Measurements from ENCODE around the gene LRRC1. TPM values are rescaled to one million over a fixed set of nuclear protein-coding genes. Genes with fewer than 3 reads are reported as not detected.
A peak's percentile ranks its signal among the peaks of the same experiment; 100 is the strongest.

LRRC1 gene
- total RNA-seq, 1 experiment from 2014 or later, result 18.4 TPM

DNA sequence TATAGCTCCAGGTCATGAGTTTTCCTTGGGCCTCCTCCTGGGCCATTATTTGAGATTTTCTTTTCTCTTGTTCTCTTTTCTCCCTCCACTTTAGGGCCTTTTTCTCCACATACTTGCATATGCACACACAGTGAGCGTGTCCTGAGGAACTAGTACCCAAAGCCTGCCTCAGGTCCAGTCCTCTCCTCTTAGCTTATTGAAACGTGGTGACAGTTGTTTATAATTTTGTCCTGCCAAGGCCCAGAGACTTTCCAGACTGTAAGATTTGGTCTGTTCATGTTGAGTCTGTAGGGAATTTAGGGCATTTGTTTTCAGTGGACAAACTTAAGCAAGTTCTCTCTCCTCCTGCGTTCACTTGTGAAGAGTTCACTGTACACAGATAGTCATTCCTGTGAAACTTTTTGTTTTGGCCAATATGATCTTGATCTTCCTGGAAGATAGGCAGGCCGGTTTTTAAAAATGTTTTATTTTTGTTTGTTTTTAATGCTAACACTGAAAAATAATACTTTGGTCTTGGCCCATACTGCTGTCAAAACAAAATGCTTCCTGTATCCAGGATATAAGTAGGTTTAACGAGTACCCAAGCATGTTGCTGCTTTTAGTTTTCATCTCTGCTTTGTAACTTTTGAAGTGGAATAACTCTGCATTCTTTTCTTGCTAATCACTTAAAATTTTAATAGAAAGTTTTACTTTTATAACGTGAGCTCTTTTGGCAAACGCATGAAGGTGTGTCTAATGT is 20.7 kb downstream of the LRRC1 start:
- peak; percentile 63 for DNase-seq (ENCODE audit: low read depth)

DNA sequence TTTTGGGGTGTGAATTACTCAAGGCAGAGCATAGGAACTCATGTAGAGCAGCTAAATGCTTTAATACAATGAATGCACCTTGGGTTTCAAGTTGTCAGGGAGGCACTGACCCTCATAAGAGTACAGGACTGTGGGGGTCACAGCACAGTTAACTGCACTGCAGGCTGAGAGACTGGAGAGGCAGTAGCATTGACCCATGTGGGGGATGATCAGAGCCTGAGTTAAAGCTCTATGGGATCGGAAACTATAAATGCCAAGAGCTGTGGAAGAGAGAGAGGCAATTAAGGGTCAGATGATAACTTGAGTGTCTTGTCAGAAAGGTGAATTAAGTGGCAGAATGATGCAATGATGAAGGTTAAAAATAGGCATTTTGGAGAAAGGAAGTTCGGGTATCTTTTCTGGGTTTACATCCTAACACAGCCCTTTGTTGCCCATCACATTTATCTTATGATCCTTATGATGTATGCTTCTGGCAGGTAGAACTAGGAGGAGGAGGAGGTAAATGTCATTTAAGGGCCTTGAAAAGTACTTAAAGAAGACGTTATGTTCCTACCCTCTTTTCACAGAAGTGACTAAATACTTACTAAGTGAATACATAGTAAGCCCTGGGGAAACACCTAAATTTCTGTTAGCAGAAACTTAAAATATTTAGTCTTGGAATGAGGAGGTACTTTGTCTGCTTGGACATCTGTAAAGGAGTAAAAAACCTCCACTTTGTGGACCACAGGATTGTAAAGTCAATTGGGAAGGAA is 24.2 kb downstream of the LRRC1 start:
- no peak for DNase-seq (ENCODE audit: low read depth)

DNA sequence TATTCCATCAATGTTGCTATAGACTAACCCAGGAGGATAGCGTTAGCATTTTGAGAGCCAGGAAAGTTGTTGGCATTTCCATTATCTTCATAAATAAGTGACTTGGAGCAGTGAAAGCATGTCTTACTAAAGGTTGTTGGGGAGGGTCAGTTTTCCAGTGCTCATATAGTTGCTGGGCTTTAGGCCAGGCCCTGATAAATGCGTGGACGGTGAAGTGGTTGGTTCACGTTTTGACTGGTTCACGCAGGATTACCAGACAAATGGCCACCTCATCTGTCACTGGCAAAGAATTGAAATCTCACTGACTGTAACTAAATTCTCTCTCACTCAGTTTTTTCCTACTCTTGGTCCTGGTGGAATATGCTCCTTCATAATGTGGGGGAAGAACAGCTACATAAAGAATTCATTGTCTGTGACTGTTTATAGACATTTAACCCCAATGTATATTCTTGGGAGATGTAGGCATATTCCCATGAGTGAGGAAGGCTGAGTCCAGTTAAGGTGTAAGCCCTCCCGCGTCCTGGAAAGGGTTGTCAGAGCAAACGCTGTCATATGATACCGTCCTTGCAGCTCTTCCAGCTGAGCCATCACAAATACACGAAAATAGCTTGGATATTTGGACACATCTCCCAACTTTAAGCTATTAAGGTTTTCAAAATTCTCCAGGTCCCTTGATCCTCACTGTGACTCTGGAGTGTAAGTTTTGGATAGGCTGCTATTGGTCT is 27.8 kb downstream of the LRRC1 start:
- DNase-seq (ENCODE audit: low read depth), result no peak

DNA sequence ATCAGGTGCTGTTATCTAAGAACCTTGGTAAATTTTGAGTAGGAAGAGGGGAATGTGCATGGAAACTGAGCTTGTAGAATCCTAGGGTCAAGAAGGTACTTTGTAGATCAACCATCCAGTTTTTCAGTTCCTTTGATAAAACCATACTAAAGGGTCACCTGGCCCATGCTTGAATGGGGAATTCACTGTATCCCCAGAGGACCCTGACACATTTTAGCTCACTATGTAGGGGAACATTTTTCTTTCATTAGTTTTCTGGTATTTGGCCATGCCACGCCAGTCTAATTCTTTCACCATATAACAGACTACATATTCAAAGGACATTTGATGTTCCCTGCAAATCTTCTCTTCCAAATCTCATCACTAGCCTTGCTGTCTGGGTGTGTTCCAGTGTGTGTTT is 29.9 kb downstream of the LRRC1 start:
- DNase-seq (ENCODE audit: low read depth), result no peak

DNA sequence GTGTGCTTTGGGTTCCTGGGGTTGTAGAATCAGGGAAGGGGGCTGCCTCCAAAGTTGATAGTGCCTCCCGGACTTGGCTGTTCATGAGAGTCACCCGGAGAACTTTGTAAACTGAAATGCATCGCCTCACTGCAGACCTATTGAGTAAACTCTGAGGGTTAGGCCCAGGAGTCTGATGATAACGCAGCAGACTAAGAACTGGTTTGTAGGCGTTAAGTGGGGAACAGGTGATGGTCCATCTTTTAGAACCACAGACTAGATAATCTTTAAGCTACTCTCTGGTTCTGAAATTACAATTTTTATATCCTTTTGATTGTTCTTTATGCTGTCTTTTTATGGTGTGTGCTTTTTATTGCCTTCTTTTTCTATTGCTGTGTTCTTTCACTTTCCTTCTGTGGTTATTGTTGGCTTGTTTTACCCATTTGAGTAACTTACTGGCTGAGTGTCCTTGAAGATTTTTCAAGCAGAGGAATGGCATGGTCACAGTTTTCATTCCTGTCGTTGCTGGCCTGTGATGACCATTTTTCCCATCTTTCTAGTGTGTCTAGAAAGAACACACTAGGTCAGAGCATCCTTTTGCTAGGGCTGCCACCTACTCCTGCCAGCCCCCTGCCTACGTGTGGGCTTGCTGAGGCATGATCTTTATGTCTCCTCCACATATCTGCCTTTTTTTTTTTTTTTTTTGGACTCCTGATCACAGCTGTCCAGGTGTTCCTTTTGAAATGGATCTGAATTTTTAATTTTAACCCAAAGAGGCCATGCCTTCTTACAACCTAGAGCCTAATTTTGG is 30.9 kb downstream of the LRRC1 start:
- DNase-seq (ENCODE audit: low read depth), result no peak

DNA sequence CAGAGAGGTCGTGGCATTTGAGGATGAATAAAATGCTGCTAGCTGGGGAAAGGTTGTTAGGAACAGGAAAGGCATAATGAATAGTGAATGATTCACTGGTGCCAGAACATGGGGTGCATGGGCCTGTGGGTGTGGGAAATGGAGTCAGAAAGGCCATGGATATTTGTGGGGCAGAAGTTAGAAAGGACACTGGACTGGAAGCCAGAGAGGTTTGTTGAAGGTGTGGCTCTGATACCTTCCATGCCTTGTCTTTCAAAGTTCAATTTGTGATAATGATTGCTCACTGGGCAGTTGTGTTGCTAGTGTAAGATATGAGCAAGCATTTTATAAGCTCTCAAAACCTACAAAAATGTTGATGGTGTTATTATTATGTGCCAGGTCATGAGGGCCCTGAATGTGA is 32.7 kb downstream of the LRRC1 start:
- DNase-seq (ENCODE audit: low read depth), result peak; percentile 46

DNA sequence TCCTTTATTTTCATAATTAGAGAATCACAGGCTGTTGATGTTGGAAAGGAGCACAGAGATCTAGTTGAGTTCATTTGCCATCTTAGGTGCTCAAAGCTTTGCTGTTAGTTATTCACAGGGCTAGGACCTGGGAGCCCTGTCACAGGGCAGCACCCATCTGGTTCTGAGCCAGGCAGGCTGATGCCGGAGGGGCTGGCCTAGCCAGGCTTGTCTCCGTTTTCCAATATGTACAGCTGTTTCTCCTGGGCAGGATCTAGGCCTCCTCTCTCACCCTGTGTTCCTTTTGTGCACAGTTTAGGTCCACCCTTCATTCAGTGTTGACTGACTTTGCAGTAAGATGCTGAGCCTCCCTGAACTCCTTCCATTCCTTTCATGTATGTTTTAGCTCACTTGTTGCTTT is 33.4 kb downstream of the LRRC1 start:
- no peak for DNase-seq (ENCODE audit: low read depth)

DNA sequence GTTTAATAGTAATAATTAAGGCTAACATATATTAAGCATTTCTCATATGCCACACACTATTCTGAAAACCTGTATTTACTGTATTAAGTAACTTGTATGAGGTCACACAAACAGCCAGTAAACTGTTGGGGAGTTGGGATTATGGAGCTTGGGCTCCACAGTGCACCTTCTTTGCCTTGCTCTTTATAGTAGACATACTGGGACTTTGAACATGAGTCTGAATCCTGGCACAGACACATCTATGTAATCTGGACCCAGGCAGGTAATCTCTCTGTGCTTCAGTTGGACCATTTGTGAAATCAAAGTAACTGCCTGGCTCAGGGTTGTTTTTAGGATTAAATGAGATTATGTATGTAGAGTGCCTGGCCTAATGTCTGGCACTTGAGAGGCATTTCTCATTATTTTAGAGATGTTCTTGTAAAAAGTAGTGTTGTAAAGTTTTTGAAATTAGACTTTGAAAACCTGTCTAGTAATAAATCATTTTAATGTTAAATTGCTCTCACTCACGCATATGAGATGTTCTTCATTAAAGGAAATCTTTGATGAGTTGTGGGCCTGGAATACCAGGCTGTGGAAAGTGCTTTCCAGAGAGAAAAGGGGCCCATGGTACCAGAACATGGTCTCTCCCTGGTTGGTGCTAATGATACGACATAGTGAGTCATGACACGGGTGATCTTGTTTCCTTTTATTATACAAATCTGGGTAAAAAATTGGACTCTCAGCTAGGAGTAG is 34.3 kb downstream of the LRRC1 start:
- DNase-seq (ENCODE audit: low read depth), result peak; percentile 57

DNA sequence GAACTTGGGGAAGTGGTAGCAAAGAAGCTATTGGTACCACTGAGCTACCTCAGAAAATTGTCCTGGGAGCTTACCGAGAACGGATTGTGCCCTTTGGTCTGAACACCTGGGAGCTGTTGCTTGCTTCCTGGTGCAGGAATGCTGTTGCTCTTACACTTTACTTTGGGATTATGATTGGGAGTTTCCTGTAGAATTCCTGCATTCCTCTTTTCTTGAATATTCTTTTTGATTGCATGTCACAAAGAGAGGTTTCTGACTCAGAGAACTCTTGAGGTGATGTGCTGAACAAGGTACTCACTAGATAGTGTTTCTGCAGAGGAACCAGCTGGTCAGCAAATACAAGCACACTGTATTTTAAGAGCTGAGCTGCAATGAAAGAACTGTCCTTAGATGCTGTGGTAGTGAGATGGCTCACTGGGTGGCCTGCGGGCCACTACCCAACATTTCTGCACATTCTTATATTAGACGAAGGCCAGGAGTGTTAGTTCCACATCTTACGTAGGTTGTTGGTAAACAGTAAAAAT is 35.0 kb downstream of the LRRC1 start:
- DNase-seq (ENCODE audit: low read depth), result peak; percentile 25

DNA sequence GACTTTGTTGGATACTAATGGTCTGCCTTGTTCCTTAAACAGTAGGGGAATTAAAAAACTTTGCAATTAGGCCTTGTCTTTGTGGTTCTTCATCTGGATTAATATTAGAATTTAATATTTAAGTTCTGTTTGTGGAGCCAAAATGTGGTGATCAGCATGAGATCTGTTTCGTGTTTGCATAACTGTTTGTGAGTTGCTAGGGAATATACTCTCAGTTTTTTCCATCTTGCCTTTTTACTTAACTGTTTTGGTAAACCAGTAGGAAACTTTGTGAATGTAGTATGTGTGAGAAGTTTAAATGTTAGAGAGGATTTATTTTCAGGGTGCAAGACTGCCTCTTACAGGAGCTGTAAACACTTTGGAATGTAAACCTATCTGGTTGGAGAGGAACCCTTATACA is 35.6 kb downstream of the LRRC1 start:
- peak; percentile 36 for DNase-seq (ENCODE audit: low read depth)

DNA sequence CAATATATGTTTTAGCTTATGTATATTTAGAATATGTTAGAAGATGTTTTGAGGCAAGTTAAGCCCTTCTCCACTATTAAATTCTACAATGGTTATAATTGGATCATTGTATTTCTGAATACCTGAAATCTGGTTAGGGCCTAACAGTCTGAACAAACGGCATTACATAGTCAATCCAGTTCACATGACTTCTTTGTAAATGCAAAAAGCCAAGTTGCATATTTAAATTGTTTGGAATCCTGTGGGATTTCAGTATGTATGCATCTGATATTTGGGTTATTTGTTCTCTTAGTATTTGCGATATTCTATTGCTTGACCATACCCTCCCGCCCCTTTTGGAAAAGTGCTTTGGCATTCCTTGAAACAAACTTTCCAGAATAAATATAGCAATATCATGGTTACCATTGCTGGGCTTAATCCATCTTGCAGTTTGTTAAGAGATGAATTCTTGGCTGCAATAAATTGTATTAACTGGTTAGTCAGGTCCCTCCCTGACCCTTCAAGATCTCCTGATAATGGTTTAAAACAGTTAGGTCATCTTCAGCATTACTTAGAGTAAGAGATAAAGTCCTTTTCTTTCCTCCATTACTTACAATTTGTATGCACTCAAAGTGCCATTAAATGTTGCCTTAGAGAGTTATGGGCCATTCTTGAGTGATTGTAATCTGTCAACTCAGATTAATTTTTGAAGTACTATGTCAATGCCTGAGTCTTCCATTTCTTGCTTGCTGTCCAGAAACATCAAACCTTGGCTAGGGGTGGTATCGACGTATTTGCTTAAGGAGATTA is 36.5 kb downstream of the LRRC1 start:
- DNase-seq (ENCODE audit: low read depth), result peak; percentile 28

DNA sequence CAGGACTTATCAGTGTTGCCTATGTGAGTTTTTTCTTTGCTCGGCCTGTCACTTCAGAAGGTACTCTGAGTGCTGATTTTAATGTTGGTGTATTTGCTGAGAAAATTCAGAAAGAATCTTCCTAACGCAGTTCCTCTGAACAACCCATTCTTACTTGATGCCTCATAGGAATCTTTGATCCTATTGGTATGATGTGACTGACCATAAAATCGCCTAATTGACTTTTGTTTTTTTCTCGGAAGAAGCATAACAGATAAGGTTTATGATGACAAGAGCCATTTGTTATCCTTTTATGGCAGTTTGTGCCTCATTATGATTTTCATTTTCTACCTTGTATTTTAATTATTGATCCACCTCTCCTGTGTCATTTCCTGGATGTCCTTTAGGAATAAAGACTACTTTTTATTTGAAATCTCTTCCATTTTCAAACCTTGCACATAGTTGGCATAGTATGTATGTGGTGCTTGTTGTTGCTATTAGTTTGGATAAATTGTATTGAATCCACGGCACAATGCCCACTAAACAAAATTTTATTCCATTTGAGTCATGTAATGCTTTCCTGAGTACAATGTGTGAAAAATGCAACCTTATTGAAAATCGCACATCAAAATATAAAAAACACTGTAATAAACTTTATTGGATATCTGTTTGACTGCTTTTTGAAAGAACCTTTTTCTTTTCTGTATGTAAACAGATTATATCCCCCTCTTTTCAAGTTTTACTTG is 37.3 kb downstream of the LRRC1 start:
- peak; percentile 31 for DNase-seq (ENCODE audit: low read depth)

DNA sequence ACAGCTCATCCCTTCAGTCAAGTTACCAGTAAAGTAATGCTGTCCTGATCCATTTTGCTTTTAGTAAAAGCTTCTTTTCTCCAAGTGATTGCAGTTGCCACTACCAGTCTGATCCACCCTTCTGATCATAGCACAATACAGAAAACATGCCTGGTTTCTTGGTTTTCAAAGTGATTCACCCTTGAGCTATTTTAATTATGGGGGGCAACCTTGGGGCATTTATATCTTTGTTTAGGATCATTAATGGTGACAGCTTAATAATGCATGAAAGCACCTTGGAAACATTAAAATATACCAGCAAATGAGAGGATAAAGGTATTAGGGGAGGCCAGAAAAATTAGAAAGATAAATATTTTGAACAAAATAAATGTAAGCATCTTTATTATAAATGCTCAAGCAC is 38.4 kb downstream of the LRRC1 start:
- DNase-seq (ENCODE audit: low read depth), result peak; percentile 81

DNA sequence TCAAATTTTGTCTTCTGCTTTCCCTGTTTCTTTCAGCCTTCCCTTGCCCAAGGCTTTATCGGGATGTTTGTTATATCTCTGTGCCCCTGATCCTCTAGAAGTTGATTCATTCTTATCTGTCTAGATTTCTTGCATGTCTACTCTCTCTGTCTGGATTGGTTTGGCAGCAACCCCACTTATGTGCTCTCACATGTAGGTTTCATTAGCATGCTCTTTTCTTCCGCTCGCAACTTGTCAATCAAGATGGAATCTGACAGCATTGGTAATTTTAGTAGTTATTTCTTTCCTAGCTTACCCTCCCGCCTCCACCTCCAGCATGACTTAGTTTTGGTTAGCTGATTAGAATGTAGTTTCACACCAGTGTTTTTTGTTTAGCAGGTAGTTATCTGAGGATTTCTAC is 39.3 kb downstream of the LRRC1 start:
- DNase-seq (ENCODE audit: low read depth), result peak; percentile 12

DNA sequence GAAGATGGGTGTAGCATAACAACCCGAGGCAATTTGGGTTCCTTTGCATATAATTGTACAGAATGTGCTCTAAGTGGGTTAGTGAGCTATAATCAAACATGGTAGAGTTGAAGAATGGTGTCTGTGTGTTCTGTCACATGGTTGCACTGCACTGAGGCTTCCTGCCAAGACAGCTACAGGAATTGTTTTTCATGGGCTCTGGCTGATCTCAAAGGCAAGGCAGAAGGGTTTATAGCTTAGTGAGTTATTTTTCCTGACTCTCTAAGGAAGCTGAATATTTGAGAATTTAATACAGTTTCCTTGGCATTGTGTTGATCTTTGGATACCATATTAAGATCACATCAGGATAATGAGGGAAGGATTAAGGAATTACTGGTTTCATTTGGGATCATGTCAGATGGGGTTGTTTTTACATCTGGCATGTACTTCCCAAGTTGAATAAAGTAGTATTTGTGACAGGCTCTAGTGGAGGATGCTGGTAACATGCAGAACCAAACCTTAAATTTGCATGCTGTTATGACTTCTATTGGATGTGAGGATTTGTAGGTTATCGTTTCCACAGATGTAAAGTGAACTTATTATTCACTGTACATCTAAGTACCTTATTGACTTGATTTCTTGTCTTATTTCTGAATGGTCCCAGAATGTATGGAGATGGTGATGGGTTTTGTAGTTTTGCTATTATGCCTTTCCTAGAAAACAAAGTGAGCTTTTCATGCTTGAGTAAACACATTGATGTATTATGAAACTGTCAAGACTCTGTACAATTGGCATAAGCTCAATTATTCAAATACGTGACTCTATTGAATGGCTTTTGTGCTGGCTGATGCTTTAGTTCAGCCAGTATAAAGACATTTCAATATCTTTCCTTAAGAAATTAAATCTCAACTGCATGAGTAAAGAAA is 43.3 kb downstream of the LRRC1 start:
- peak; percentile 43 for DNase-seq (ENCODE audit: low read depth)

DNA sequence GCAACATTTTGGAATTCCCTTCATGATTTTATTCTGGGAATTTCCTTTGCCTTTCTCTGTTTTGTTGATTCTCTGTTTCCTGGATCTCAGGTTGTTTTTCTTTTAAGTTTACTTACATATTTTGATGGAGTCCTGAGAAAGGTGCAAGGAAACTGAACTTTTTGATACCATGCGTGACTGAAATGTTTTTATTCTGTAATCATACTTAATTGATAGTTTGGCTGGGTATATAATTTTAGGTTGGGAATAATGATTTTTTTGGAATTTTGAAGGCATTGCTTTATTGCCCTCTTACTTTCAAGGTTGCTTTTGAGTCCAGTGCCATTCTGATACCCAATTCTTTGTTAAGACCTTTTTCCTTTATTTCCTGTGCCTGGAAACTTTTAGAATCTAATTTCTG is 45.2 kb downstream of the LRRC1 start:
- no peak for DNase-seq (ENCODE audit: low read depth)

DNA sequence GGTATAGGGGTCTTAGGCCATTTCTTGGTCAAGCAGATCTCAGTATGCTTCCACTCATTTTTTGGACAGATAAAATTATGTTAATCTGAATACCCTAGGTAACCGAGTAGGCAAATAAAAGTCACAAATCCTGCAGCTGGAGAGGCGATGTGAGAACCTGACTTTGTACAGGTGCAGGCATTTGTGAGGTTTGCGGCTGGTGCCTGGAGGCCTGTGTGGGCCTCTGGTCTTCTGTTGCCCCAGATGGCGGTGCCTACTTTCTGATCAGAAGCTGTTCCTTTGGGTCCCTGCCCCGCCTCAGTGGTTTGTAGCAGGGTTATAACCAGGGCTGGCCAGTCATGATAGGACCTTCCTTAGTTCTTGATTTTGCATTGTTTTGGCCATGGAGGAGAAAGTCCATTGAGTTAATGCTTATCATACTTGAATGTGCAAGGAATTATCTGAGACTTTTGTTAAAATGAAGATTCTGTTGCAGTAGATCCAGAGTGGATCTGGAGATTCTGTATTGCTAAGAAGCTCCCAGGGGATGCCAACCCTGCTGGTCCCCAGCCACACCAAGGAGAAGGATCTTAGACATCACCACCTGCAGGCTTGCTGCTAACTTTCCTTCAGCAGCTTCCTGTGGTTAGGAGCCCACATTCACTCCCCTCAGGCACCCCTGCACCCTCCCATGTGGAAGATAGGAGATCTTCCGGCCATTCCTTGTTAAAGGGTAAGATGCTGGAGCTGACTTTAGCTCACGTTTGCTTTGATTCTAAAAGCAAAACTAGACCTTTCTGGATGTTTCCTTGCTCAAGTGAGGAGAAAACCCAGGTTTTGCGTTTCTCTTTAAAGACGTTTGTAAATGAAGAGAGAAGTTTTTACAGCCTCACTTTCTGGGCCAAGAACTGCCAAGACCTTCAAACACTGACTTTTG is 50.7 kb downstream of the LRRC1 start:
- DNase-seq (ENCODE audit: low read depth), result no peak

All from M059J (cell line).